Spleen (tissue), 11 donors: Measurements from ENCODE around the gene ZNF10. TPM values are rescaled to one million over a fixed set of nuclear protein-coding genes. Genes with fewer than 3 reads are reported as not detected.
A peak's percentile ranks its signal among the peaks of the same experiment; 100 is the strongest.

ENCODE experiments used
- DNase-seq: peaks from one replicate; pipeline ENCODE4 v3.0.0-alpha.2; 2020
- H3K27ac ChIP-seq, 8 donors: fragments of 200-600 bp; sonication (generic) in 7 of 8; 1 replicate in 4 of 8; 2 replicates in 4 of 8; pipeline versions ENCODE4 v1.5.0 to v1.8.0; 2016 to 2021; ENCODE audit warnings: inconsistent platforms in 4 of 8, mild to moderate bottlenecking in 4 of 8, moderate library complexity in 1 of 8
- H3K27me3 ChIP-seq, 7 donors: fragments of 200-600 bp; sonication (generic) in 6 of 7; replicated peaks in 1 of 7; 1 replicate in 4 of 7; 2 replicates in 3 of 7; pipeline versions ENCODE4 v1.5.0 to v1.8.0; 2016 to 2021; ENCODE audit warnings: inconsistent platforms in 3 of 7, mild to moderate bottlenecking in 1 of 7
- H3K36me3 ChIP-seq, 6 donors: fragments of 200-600 bp; sonication (generic) in 5 of 6; 1 replicate in 4 of 6; 2 replicates in 2 of 6; pipeline versions ENCODE4 v1.5.0 to v1.8.0; 2016 to 2021; ENCODE audit warnings: inconsistent platforms in 2 of 6
- H3K4me1 ChIP-seq, 6 donors: fragments of 200-600 bp; sonication (generic) in 5 of 6; 1 replicate in 3 of 6; 2 replicates in 3 of 6; pipeline versions ENCODE4 v1.5.0 to v1.8.0; 2016 to 2021; ENCODE audit warnings: inconsistent platforms in 3 of 6
- H3K4me3 ChIP-seq, 8 donors: fragments of 200-600 bp; sonication (generic) in 7 of 8; 1 replicate in 4 of 8; 2 replicates in 4 of 8; pipeline versions ENCODE4 v1.5.0 to v1.8.0; 2016 to 2021; ENCODE audit warnings: inconsistent platforms in 4 of 8, mild to moderate bottlenecking in 4 of 8, moderate library complexity in 2 of 8
- H3K9me3 ChIP-seq, 8 donors: fragments of 200-600 bp; sonication (generic) in 7 of 8; 1 replicate in 4 of 8; 2 replicates in 4 of 8; pipeline versions ENCODE4 v1.5.0 to v1.8.0; 2016 to 2021; ENCODE audit warnings: inconsistent platforms in 4 of 8
- POLR2A ChIP-seq, 3 donors: fragments of 450-650 bp; IDR thresholded peaks; one replicate each; pipeline ENCODE4 v1.5.1; 2017; ENCODE audit warnings: antibody characterized with exemption in 3 of 3, mild to moderate bottlenecking in 1 of 3
- POLR2AphosphoS5 ChIP-seq, 3 donors: sonication (generic); formaldehyde crosslinking; IDR thresholded peaks; one replicate each; pipeline ENCODE4 v1.5.1; 2017; ENCODE audit warnings: antibody characterized with exemption in 3 of 3
- WGBS, 5 donors: extraction: QIAGEN DNeasy Blood & Tissue Kit in 3 of 5; methylation state at CpG; one replicate each; pipeline versions ENCODE4 v1.1.5 to v1.1.7; 2013 to 2018; 5-methylcytosine and 5-hydroxymethylcytosine counted together
- intact Hi-C: fragments of 100-400 bp; cut with DNase I; formaldehyde crosslinking; loops from one replicate; pipeline ENCODE4 v1.15.0; 2023; ENCODE audit warnings: low total_unique reads
- polyA plus RNA-seq, 3 donors: library from polyadenylated mRNA; stranded (reverse); fragments of 200-250 nt; gene quantifications; one replicate each; pipeline ENCODE4 v1.2.1, GENCODE V29; 2013
- total RNA-seq, 7 donors: library from RNA; depleted of rRNA in 3 of 7; stranded (reverse); fragments of >200 nt in 3 of 7; fragmentation: NEBNext Ultra II Directional in 4 of 7; extraction: Animal tissue kit (Norgen Biotek cat#: 25700) in 4 of 7; gene quantifications; one replicate each; pipeline versions ENCODE4 v1.1.0 to v1.2.1, GENCODE V29; 2016 to 2021
- TF ChIP-seq, protein P1 (sequence below), 11 experiments: fragments of 200-600 bp in 7 of 11; fragments of 450-650 bp in 4 of 11; sonication (generic) in 4 of 11; IDR thresholded peaks in 8 of 11; conservative IDR thresholded peaks in 3 of 11; 1 replicate in 7 of 11; 2 replicates in 4 of 11; pipeline versions ENCODE4 v1.4.0 to v1.8.0; 2016 to 2021; ENCODE audit warnings: antibody characterized with exemption in 11 of 11, inconsistent platforms in 4 of 11, mild to moderate bottlenecking in 1 of 11
- donor health status: healthy with polysubstance abuse.
- donor health status: DM: no; HTN: no; CAD: no; lungs with moderate emphysema.
- donor health status: DM: no; HTN: no; CAD: no.
- donor health status: Bipolar disorder and iron deficiency.
- donor health status: healthy.
- donor health status: DM: no; HTN: no; CAD: no.
- donor health status: DM: yes; HTN: yes; CAD: no.

ZNF10 gene
- total and polyA plus RNA-seq, 10 donors = 3.3 to 22.1 (median 9.0) TPM

DNA sequence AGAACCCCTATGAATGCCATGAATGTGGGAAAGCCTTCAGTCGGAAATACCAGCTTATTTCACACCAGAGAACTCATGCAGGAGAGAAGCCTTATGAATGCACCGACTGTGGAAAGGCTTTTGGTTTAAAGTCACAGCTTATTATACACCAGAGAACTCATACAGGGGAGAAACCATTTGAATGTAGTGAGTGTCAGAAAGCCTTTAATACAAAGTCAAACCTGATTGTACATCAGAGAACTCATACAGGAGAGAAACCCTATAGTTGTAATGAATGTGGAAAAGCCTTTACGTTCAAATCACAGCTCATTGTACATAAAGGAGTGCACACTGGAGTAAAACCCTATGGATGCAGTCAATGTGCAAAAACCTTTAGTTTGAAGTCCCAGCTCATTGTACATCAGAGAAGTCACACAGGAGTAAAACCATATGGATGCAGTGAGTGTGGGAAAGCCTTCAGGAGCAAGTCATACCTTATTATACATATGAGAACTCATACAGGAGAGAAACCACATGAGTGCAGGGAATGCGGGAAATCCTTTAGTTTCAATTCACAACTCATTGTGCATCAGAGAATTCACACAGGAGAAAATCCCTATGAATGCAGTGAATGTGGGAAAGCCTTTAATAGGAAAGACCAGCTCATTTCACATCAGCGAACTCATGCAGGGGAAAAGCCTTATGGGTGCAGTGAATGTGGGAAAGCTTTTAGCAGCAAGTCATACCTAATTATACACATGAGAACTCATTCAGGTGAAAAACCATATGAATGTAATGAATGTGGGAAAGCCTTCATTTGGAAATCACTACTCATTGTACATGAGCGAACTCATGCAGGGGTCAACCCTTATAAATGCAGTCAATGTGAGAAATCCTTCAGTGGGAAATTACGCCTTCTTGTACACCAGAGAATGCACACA is 73.2 kb downstream of the ZNF10 start:
- WGBS, 5 donors = 96 to 100% (median 97%) methylated on average over 7 of the region's 7 CpGs
- H3K27me3 ChIP-seq = no peaks in the 10 kb centered on the region
- intact Hi-C loops = no loop called here
- H3K36me3 ChIP-seq = peaks cover 26 to 67% (median 40%) of the 10 kb centered on the region in 6 donors
- peaks cover 71 to 98% (median 96%) of the 10 kb centered on the region in 8 donors for H3K9me3 ChIP-seq
- no peak for TF ChIP-seq POLR2AphosphoS5 (IDR thresholded peaks at IDR 0.05)
- TF ChIP-seq, protein P1, sequence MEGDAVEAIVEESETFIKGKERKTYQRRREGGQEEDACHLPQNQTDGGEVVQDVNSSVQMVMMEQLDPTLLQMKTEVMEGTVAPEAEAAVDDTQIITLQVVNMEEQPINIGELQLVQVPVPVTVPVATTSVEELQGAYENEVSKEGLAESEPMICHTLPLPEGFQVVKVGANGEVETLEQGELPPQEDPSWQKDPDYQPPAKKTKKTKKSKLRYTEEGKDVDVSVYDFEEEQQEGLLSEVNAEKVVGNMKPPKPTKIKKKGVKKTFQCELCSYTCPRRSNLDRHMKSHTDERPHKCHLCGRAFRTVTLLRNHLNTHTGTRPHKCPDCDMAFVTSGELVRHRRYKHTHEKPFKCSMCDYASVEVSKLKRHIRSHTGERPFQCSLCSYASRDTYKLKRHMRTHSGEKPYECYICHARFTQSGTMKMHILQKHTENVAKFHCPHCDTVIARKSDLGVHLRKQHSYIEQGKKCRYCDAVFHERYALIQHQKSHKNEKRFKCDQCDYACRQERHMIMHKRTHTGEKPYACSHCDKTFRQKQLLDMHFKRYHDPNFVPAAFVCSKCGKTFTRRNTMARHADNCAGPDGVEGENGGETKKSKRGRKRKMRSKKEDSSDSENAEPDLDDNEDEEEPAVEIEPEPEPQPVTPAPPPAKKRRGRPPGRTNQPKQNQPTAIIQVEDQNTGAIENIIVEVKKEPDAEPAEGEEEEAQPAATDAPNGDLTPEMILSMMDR (IDR thresholded peaks at IDR 0.05 in 8 of 11, conservative IDR thresholded peaks at IDR 0.05 in 3 of 11) = no peak
- TF ChIP-seq POLR2A (IDR thresholded peaks at IDR 0.05) = no peak
- peak overlapping the region in 1 of 8 donors; percentile 30 for H3K4me3 ChIP-seq
- no peaks in the 10 kb centered on the region for H3K4me1 ChIP-seq
- DNase-seq = no peak
- H3K27ac ChIP-seq = no peak overlapping the region

DNA sequence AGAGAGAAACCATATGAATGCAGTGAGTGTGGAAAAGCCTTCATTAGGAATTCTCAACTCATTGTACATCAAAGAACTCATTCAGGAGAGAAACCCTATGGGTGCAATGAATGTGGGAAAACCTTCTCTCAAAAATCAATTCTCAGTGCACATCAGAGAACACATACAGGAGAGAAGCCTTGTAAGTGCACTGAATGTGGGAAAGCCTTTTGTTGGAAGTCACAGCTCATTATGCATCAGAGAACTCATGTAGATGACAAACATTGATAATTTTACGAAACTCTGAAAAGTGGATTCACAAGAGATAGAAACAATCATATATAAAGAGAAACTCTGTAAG is 73.8 kb downstream of the ZNF10 start:
- peaks cover 73 to 100% (median 99%) of the 10 kb centered on the region in 8 donors for H3K9me3 ChIP-seq
- 93 to 100% (median 97%) methylated on average over 1 of the region's 1 CpG for WGBS, 5 donors
- intact Hi-C loops = no loop called here

DNA sequence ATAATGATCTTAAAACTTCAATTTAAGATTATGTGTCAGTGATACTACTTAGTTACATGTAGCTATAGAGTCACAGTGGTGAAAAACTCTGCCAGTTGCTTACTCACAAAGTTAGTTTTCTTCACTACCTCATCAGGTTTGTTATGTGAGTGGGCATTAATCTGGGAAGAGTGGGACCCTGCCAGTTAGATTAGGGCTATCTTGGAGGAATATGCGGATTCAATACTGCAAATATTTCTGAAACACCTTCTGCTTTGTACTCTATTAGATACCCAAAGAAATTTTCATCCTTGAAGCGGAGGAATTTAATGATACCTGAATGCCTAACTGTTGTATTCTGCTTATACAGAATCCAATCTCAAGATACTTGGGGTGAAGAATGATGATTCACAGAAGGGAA is 76.0 kb downstream of the ZNF10 start:
- WGBS, 5 donors = 93 to 99% (median 96%) methylated on average over 2 of the region's 2 CpGs
- Histone ChIP-seq H3K36me3 (peaks cover 17 to 51% (median 25%) of the 10 kb centered on the region in 6 donors), H3K4me3 (no peak overlapping the region), H3K9me3 (peaks cover 83 to 100% (median 100%) of the 10 kb centered on the region in 8 donors), H3K4me1 (no peaks in the 10 kb centered on the region), H3K27me3 (no peaks in the 10 kb centered on the region), H3K27ac (no peak overlapping the region)
- no peak for DNase-seq
- no peak for TF ChIP-seq POLR2AphosphoS5 (IDR thresholded peaks at IDR 0.05)
- no peak for TF ChIP-seq POLR2A (IDR thresholded peaks at IDR 0.05)
- TF ChIP-seq, protein P1 (IDR thresholded peaks at IDR 0.05 in 8 of 11, conservative IDR thresholded peaks at IDR 0.05 in 3 of 11) = no peak
- intact Hi-C loops = no loop called here

More for the DNA sequence above, 73.8 kb downstream of the ZNF10 start:
- DNase-seq = no peak
- TF ChIP-seq, protein P1 (IDR thresholded peaks at IDR 0.05 in 8 of 11, conservative IDR thresholded peaks at IDR 0.05 in 3 of 11) = no peak
- no peak for TF ChIP-seq POLR2A (IDR thresholded peaks at IDR 0.05)
- no peak for TF ChIP-seq POLR2AphosphoS5 (IDR thresholded peaks at IDR 0.05)
- Histone ChIP-seq H3K4me3 (peak overlapping the region in 1 of 8 donors; percentile 8), H3K27me3 (no peaks in the 10 kb centered on the region), H3K36me3 (peaks cover 26 to 64% (median 40%) of the 10 kb centered on the region in 6 donors), H3K27ac (no peak overlapping the region), H3K4me1 (no peaks in the 10 kb centered on the region)

Other genes with a start within 250 kb of the ZNF10 start
- 10 to 100 TPM; 60.4 to 87.2 (median 68.1) TPM for gene CHFR, start 243.0 kb upstream of the ZNF10 start, total RNA-seq
- 10 to 100 TPM; 26.7 to 46.1 (median 41.8) TPM for gene CHFR, start 243.0 kb upstream of the ZNF10 start, polyA plus RNA-seq
- gene ZNF605, start 174.3 kb upstream of the ZNF10 start, total RNA-seq = 10 to 100 TPM; 11.0 to 18.9 (median 12.5) TPM
- 1 to 10 TPM; 1.6 to 3.3 (median 1.9) TPM for gene ZNF605, start 174.3 kb upstream of the ZNF10 start, polyA plus RNA-seq
- gene ZNF26, start 144.3 kb upstream of the ZNF10 start, total RNA-seq = 10 to 100 TPM; 13.2 to 28.7 (median 20.6) TPM
- 1 to 10 TPM; 4.0 to 6.1 (median 5.6) TPM for gene ZNF26, start 144.3 kb upstream of the ZNF10 start, polyA plus RNA-seq
- gene ZNF84, start 93.1 kb upstream of the ZNF10 start, total RNA-seq = 10 to 100 TPM; 20.9 to 36.3 (median 31.6) TPM
- gene ZNF84, start 93.1 kb upstream of the ZNF10 start, polyA plus RNA-seq = 10 to 100 TPM in 2 of 3 donors, 1 to 10 TPM in 1; 8.6 to 13.4 (median 11.2) TPM
- gene ZNF140, start 49.7 kb upstream of the ZNF10 start, total RNA-seq = 10 to 100 TPM; 16.8 to 25.0 (median 18.2) TPM
- 10 to 100 TPM; 14.9 to 17.0 (median 15.6) TPM for gene ZNF140, start 49.7 kb upstream of the ZNF10 start, polyA plus RNA-seq
- 1 to 10 TPM; 2.3 to 5.8 (median 3.2) TPM for gene ZNF891, start 353 bp upstream of the ZNF10 start, total RNA-seq
- gene ZNF891, start 353 bp upstream of the ZNF10 start, polyA plus RNA-seq = under 1 TPM; 0.37 to 0.96 (median 0.39) TPM
- 10 to 100 TPM; 20.0 to 27.0 (median 22.5) TPM for gene ZNF268, start 50.9 kb downstream of the ZNF10 start, total RNA-seq
- 1 to 10 TPM; 3.0 to 5.1 (median 3.5) TPM for gene ZNF268, start 50.9 kb downstream of the ZNF10 start, polyA plus RNA-seq
- not detected for gene ANHX, start 105.2 kb downstream of the ZNF10 start, total RNA-seq
- not detected for gene ANHX, start 105.2 kb downstream of the ZNF10 start, polyA plus RNA-seq